IMR-90 (cell line): ENCODE measurements around the gene PRICKLE2. TPM values are rescaled to one million over a fixed set of nuclear protein-coding genes. Genes with fewer than 3 reads are reported as not detected.

Experiments used
- ATAC-seq: fragments of 200-7000 bp; cut with Tn5 transposase; 2 replicates; pipeline ENCODE4 v1.9.1; 2020; ENCODE audit warnings: low read depth, mild to moderate bottlenecking, moderate library complexity
- BruUV-seq: library from RNA; stranded (reverse); fragments of 400-500 nt; replicated peaks from 2 replicates; lab custom pipeline; 2021; lab: Mats Ljungman, UMichigan
- CTCF ChIA-PET: fragments of 300-600 bp; formaldehyde crosslinking; extraction: SDS; loops from one replicate; lab custom pipeline; 2021; ENCODE audit warnings: antibody characterized with exemption; lab: Yijun Ruan, JAX
- POLR2A ChIA-PET: fragments of 300-600 bp; sonication (Branson Sonifier 250); formaldehyde crosslinking; loops from one replicate; lab custom pipeline; 2022; ENCODE audit warnings: antibody characterized with exemption; ENCODE audit not compliant: unreplicated experiment; lab: Charles Lee
- DNase-seq: peaks from one replicate; pipeline ENCODE4 v3.0.0; 2013
- H2AFZ ChIP-seq: replicated peaks from 2 replicates; pipeline ENCODE3; 2013; ENCODE audit warnings: low read length, mild to moderate bottlenecking; ENCODE audit not compliant: poor library complexity
- H2AK5ac ChIP-seq: 2 replicates; pipeline ENCODE4 v1.6.1; 2013; ENCODE audit warnings: low read depth, low read length, inconsistent platforms
- H2AK9ac ChIP-seq: replicated peaks from 2 replicates; pipeline ENCODE3; 2013; ENCODE audit warnings: mild to moderate bottlenecking, low read depth, low read length, moderate library complexity; ENCODE audit not compliant: poor library complexity
- H2BK120ac ChIP-seq: 2 replicates; pipeline ENCODE4 v1.6.1; 2013; ENCODE audit warnings: low read depth, low read length, inconsistent platforms
- H2BK15ac ChIP-seq: 3 replicates; pipeline ENCODE4 v1.6.1; 2013; ENCODE audit warnings: low read depth, low read length, inconsistent platforms
- H2BK20ac ChIP-seq: 2 replicates; pipeline ENCODE4 v1.6.1; 2013; ENCODE audit warnings: low read depth, mild to moderate bottlenecking, inconsistent platforms, low read length, moderate library complexity
- H2BK5ac ChIP-seq: 2 replicates; pipeline ENCODE4 v1.6.1; 2013; ENCODE audit warnings: mild to moderate bottlenecking, low read depth, low read length, inconsistent platforms; ENCODE audit not compliant: poor library complexity, severe bottlenecking
- H3K14ac ChIP-seq: replicated peaks from 2 replicates; pipeline ENCODE4 v1.6.1; 2013; ENCODE audit warnings: low read depth, low read length, inconsistent platforms
- H3K18ac ChIP-seq: 2 replicates; pipeline ENCODE4 v1.6.1; 2013; ENCODE audit warnings: low read depth, low read length, control low read depth
- H3K23ac ChIP-seq: 2 replicates; pipeline ENCODE4 v1.6.1; 2013; ENCODE audit warnings: low read depth, low read length, inconsistent platforms
- H3K27ac ChIP-seq: 2 replicates; pipeline ENCODE4 v1.5.1; 2013; ENCODE audit warnings: mild to moderate bottlenecking, control low read depth, low read length; ENCODE audit not compliant: insufficient read depth
- H3K27me3 ChIP-seq: 2 replicates; pipeline ENCODE4 v1.6.1; 2013; ENCODE audit warnings: low read length; ENCODE audit not compliant: control insufficient read depth, insufficient read depth
- H3K36me3 ChIP-seq: 2 replicates; pipeline ENCODE4 v1.6.1; 2013; ENCODE audit warnings: low read length, mixed read lengths; ENCODE audit not compliant: control insufficient read depth, insufficient read depth
- H3K4ac ChIP-seq: 2 replicates; pipeline ENCODE4 v1.6.1; 2013; ENCODE audit warnings: low read depth, low read length, inconsistent platforms
- H3K4me1 ChIP-seq: 2 replicates; pipeline ENCODE4 v1.6.1; 2013; ENCODE audit warnings: low read length, mixed read lengths; ENCODE audit not compliant: control insufficient read depth, insufficient read depth
- H3K4me2 ChIP-seq: 2 replicates; pipeline ENCODE4 v1.6.1; 2013; ENCODE audit warnings: low read depth, mild to moderate bottlenecking, control low read depth, low read length, moderate library complexity
- H3K4me3 ChIP-seq: 2 replicates; pipeline ENCODE4 v1.5.1; 2013; ENCODE audit warnings: low read depth, mild to moderate bottlenecking, control low read depth, low read length, moderate library complexity; ENCODE audit not compliant: insufficient read depth
- H3K56ac ChIP-seq: 2 replicates; pipeline ENCODE4 v1.6.1; 2013; ENCODE audit warnings: low read length, inconsistent platforms; ENCODE audit not compliant: insufficient read depth; ENCODE audit errors: extremely low read depth
- H3K79me1 ChIP-seq, 2 experiments: 2 replicates each; pipeline ENCODE4 v1.6.1; 2013; ENCODE audit warnings: low read length in 2 of 2, inconsistent platforms in 1 of 2, low read depth in 1 of 2
- H3K9ac ChIP-seq: 2 replicates; pipeline ENCODE4 v1.6.1; 2013; ENCODE audit warnings: low read depth, low read length, control low read depth
- H3K9me1 ChIP-seq: 2 replicates; pipeline ENCODE4 v1.6.1; 2013; ENCODE audit warnings: low read length, inconsistent platforms; ENCODE audit not compliant: insufficient read depth
- H3K9me3 ChIP-seq: 2 replicates; pipeline ENCODE4 v1.6.1; 2013; ENCODE audit warnings: low read length; ENCODE audit not compliant: control insufficient read depth, insufficient read depth
- H4K20me1 ChIP-seq: 2 replicates; pipeline ENCODE4 v1.6.1; 2013; ENCODE audit warnings: low read length, inconsistent platforms; ENCODE audit not compliant: insufficient read depth
- H4K5ac ChIP-seq: 2 replicates; pipeline ENCODE4 v1.6.1; 2013; ENCODE audit warnings: mild to moderate bottlenecking, low read depth, low read length, control low read depth
- H4K8ac ChIP-seq, 2 experiments: 2 replicates each; pipeline ENCODE4 v1.6.1; 2013; ENCODE audit warnings: low read depth in 2 of 2, low read length in 2 of 2, control low read depth in 1 of 2, inconsistent platforms in 1 of 2
- H4K91ac ChIP-seq: 2 replicates; pipeline ENCODE4 v1.6.1; 2013; ENCODE audit warnings: low read depth, low read length, inconsistent platforms; ENCODE audit not compliant: insufficient read depth
- ELK1 ChIP-seq: fragments of 150-350 bp; IDR thresholded peaks from 2 replicates; pipeline ENCODE4 v1.6.1; 2016; ENCODE audit warnings: low read depth, mild to moderate bottlenecking, low read length, moderate library complexity, borderline replicate concordance
- FOS ChIP-seq: fragments of 150-350 bp; IDR thresholded peaks from 2 replicates; pipeline ENCODE4 v1.6.1; 2016; ENCODE audit warnings: low read depth, low read length
- MAFK ChIP-seq: IDR thresholded peaks from 2 replicates; pipeline ENCODE4 v1.6.1; 2012; ENCODE audit warnings: low read depth, low read length, improper control_type of control experiment
- MAZ ChIP-seq: IDR thresholded peaks from 2 replicates; pipeline ENCODE4 v1.6.1; 2012; ENCODE audit warnings: low read depth, mild to moderate bottlenecking, low read length, improper control_type of control experiment, moderate library complexity, borderline replicate concordance
- RFX5 ChIP-seq: IDR thresholded peaks from 2 replicates; pipeline ENCODE4 v1.8.0; 2012; ENCODE audit warnings: low read depth, mild to moderate bottlenecking, low read length, moderate library complexity
- SMC3 ChIP-seq: fragments of 150-350 bp; IDR thresholded peaks from 2 replicates; pipeline ENCODE4 v1.6.1; 2016; ENCODE audit warnings: low read depth, mild to moderate bottlenecking, antibody characterized with exemption, low read length, moderate library complexity
- WGBS, 2 experiments: methylation state at CpG; one replicate each; pipeline versions ENCODE4 v1.1.5 to v1.1.7; 2013; ENCODE audit warnings: missing lambda C conversion rate in 2 of 2; ENCODE audit not compliant: insufficient read length in 1 of 2; ENCODE audit errors: extremely low coverage in 2 of 2; 5-methylcytosine and 5-hydroxymethylcytosine counted together
- dilution Hi-C: fragments of 300-500 bp; cut with HindIII; formaldehyde crosslinking; loops from one replicate; pipeline ENCODE4 v1.14.3; 2018; ENCODE audit warnings: low sequenced_read_pairs; ENCODE audit not compliant: unreplicated experiment
- in situ Hi-C: fragments of 300-500 bp; cut with MboI; formaldehyde crosslinking; loops from 3 replicates; pipeline ENCODE4 v1.14.3; 2019; ENCODE audit warnings: low sequenced_read_pairs, inconsistent platforms, mixed read lengths
- intact Hi-C: fragments of 100-400 bp; cut with micrococcal nuclease; formaldehyde crosslinking; loops from 2 replicates; pipeline ENCODE4 v1.10.0; 2022
- polyA plus RNA-seq, 3 experiments: library from polyadenylated mRNA; depleted of rRNA; stranded (reverse); fragments of >200 nt; gene quantifications; 2 replicates each; pipeline ENCODE4 v1.2.3, GENCODE V29; 2012; ENCODE audit warnings: low replicate concordance in 1 of 3
- total RNA-seq: library from RNA; depleted of rRNA; stranded (reverse); fragments of >200 nt; gene quantifications from 2 replicates; pipeline ENCODE4 v1.2.3, GENCODE V29; 2012

PRICKLE2 gene
- total and polyA plus RNA-seq, 2 of the 4 experiments (the other 2 are of a cell fraction): 4.1 to 14.2 TPM

- no peak for TF ChIP-seq SMC3
- no peak for TF ChIP-seq MAZ
- no peak for TF ChIP-seq RFX5
- no peak for TF ChIP-seq MAFK
- TF ChIP-seq FOS: no peak
- TF ChIP-seq ELK1: no peak
- H2AFZ ChIP-seq: peak overlapping the region; percentile 62
- no peak overlapping the region for H3K4me3 ChIP-seq
- H2BK5ac ChIP-seq: no peak overlapping the region
- H3K9me3 ChIP-seq: no peaks in the 10 kb centered on the region
- H2BK120ac ChIP-seq: no peak overlapping the region
- ATAC-seq: no peak
- no peak overlapping the region for H2AK9ac ChIP-seq
- H2AK5ac ChIP-seq: no peak overlapping the region
- BruUV-seq: no TSS peak
- H3K14ac ChIP-seq: no peak overlapping the region
- H3K79me1 ChIP-seq: no peaks in the 10 kb centered on the region
- H3K9ac ChIP-seq: no peak overlapping the region
- no peak overlapping the region for H3K4me2 ChIP-seq
- H2BK15ac ChIP-seq: no peak overlapping the region
- H3K9me1 ChIP-seq: peaks cover 16% of the 10 kb centered on the region
- H3K56ac ChIP-seq: no peak overlapping the region
- H3K23ac ChIP-seq: no peak overlapping the region
- in situ Hi-C loops (loop anchor here (25.0 kb wide), 1 partner anchor 162 kb away; no protein-coding TSS in a partner anchor), intact Hi-C loops (no loop called here), dilution Hi-C loops (loop anchor here (25.0 kb wide), 1 partner anchor 412 kb away; no protein-coding TSS in a partner anchor)
- H3K18ac ChIP-seq: no peak overlapping the region
- no peak overlapping the region for H4K91ac ChIP-seq
- no peak overlapping the region for H2BK20ac ChIP-seq
- H3K4me1 ChIP-seq: no peaks in the 10 kb centered on the region; the same call in 1 of the 2 replicates
- CTCF ChIA-PET: interaction anchor here (0.7 kb wide), 1 partner anchor 24 kb away, joined by 3 read pairs; no protein-coding TSS in a partner anchor
- POLR2A ChIA-PET: no interaction called here
- no peaks in the 10 kb centered on the region for H3K36me3 ChIP-seq
- 47% methylated on average over 4 of the region's 4 CpGs; no CpG with 5 or more reads in 1 of the 2 experiments for WGBS, 2 experiments
- no peak overlapping the region for H4K5ac ChIP-seq
- H3K27ac ChIP-seq: no peak overlapping the region
- H3K4ac ChIP-seq: no peak overlapping the region
- H4K8ac ChIP-seq: no peak overlapping the region
- H3K27me3 ChIP-seq: no peaks in the 10 kb centered on the region
- no peaks in the 10 kb centered on the region for H4K20me1 ChIP-seq
- DNase-seq: no peak
Measured at GRCh38 chr3:64049832-64050231, 175.4 kb downstream of the PRICKLE2 start.
